Vagina (tissue), 2 donors: ENCODE data around the gene KRTAP20-4. TPM values are rescaled to one million over a fixed set of nuclear protein-coding genes. Genes with fewer than 3 reads are reported as not detected.

Experiments used
- DNase-seq, 2 donors: peaks; one replicate each; pipeline ENCODE4 v3.0.0-alpha.2; 2017; ENCODE audit errors: extremely low spot score in 2 of 2
- H3K27ac ChIP-seq: fragments of 200-600 bp; sonication (generic); one replicate; pipeline ENCODE4 v1.5.1; 2019
- H3K27me3 ChIP-seq: fragments of 200-600 bp; sonication (generic); one replicate; pipeline ENCODE4 v1.5.1; 2019
- H3K36me3 ChIP-seq, 2 donors: fragments of 200-600 bp; sonication (generic); one replicate each; pipeline ENCODE4 v1.5.1; 2017 to 2019
- H3K4me1 ChIP-seq: fragments of 200-600 bp; sonication (generic); one replicate; pipeline ENCODE4 v1.5.1; 2019
- H3K4me3 ChIP-seq, 2 donors: fragments of 200-600 bp; sonication (generic); 1 replicate in 1 of 2; 2 replicates in 1 of 2; pipeline ENCODE4 v1.5.1; 2016 to 2019
- H3K9me3 ChIP-seq: fragments of 200-600 bp; sonication (generic); one replicate; pipeline ENCODE4 v1.5.1; 2019
- CTCF ChIP-seq, 3 experiments: fragments of 450-650 bp in 2 of 3; fragments of 200-600 bp in 1 of 3; sonication (generic) in 1 of 3; IDR thresholded peaks; one replicate each; pipeline ENCODE4 v1.5.1; 2017 to 2019; ENCODE audit warnings: antibody characterized with exemption in 3 of 3, mild to moderate bottlenecking in 2 of 3, moderate library complexity in 2 of 3
- POLR2A ChIP-seq, 2 donors: fragments of 450-650 bp; IDR thresholded peaks; one replicate each; pipeline ENCODE4 v1.6.1; 2017; ENCODE audit warnings: antibody characterized with exemption in 2 of 2, mild to moderate bottlenecking in 2 of 2, moderate library complexity in 2 of 2
- POLR2AphosphoS5 ChIP-seq, 2 donors: sonication (generic); formaldehyde crosslinking; IDR thresholded peaks; one replicate each; pipeline ENCODE4 v1.9.0; 2017; ENCODE audit warnings: antibody characterized with exemption in 2 of 2, mild to moderate bottlenecking in 2 of 2, low read depth in 1 of 2; ENCODE audit not compliant: insufficient read depth in 1 of 2
- intact Hi-C: fragments of 100-400 bp; cut with DNase I; formaldehyde crosslinking; loops from one replicate; pipeline ENCODE4 v1.15.1; 2023
- total RNA-seq: library from RNA; depleted of rRNA; stranded (reverse); fragments of >200 nt; gene quantifications from one replicate; pipeline ENCODE4 v1.2.3, GENCODE V29; 2016

Gene KRTAP20-4
- total RNA-seq, 1 donor from 2014 or later, result not detected

- Histone ChIP-seq H3K36me3 (no peaks in the 10 kb centered on the region), H3K27ac (no peak overlapping the region), H3K9me3 (no peaks in the 10 kb centered on the region), H3K4me1 (no peaks in the 10 kb centered on the region), H3K4me3 (no peak overlapping the region), H3K27me3 (no peaks in the 10 kb centered on the region)
- TF ChIP-seq POLR2A (IDR thresholded peaks at IDR 0.05), result no peak
- no peak for TF ChIP-seq CTCF (IDR thresholded peaks at IDR 0.05)
- TF ChIP-seq POLR2AphosphoS5 (IDR thresholded peaks at IDR 0.05; ENCODE audit: insufficient read depth in 1 of 2, low read depth in 1 of 2), result no peak
- no peak for DNase-seq
- intact Hi-C loops, result no loop called here
These were observed 347 bp upstream of the KRTAP20-4 start for GRCh38 chr21:30620080-30620479.

DNA sequence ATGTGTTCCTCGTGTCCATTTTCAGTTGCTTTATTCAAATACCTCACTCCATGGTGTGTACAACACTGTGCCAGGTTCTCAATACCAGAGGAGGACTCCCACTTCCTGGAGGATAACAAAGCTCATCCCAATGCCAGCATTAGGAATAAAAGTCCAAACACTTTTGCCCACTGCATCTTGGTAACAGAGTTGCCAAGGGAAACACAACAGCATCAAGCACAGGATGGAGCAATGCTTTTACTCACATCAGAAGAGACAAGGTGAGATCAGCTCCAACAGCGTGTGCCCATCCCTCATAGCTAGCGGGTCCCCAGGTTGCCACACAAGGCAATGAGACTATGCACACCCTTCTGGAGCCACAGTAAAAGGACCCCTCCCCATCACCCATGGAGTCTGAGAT lies 2.9 kb downstream of the KRTAP20-4 start:
- TF ChIP-seq POLR2A (IDR thresholded peaks at IDR 0.05), result no peak
- TF ChIP-seq CTCF (IDR thresholded peaks at IDR 0.05), result no peak
- no peaks in the 10 kb centered on the region for H3K27me3 ChIP-seq
- no peaks in the 10 kb centered on the region for H3K4me1 ChIP-seq
- intact Hi-C loops, result no loop called here
- no peaks in the 10 kb centered on the region for H3K36me3 ChIP-seq
- H3K9me3 ChIP-seq, result no peaks in the 10 kb centered on the region
- no peak for DNase-seq
- no peak overlapping the region for H3K27ac ChIP-seq
- no peak overlapping the region for H3K4me3 ChIP-seq

DNA sequence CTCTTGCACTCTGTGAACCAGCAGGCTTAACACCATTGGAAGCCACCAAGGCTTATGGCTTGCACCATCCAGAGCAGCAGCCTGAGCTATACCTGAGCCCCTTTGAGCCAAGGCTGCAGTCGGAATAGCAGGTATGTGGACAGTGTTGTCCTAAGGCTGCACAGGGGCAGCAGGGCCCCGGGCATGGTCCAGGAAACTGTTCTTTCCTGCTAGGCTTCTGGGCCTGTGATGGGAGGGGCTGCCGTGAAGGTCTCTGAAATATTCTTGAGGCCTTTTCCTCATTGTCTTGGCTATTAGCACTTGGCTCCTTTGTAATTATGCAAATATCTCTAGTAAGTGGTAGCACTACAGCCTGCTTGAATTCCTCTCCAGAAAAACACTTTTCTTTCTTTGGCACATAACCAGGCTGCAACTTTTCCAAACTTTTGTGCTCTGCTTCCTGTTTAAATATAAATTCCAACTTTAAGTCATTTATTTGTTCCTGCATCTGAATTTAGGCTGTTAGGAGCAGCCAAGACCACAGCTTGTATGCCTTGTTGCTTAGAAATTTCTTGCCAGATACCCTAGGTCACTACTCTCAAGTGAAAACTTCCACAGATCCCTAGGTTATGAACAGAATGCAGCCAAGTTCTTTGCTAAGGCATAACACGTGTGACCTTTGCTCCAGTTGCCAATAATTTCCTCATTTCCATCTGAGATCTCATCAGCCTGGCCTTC lies 5.2 kb downstream of the KRTAP20-4 start:
- Histone ChIP-seq H3K4me1 (no peaks in the 10 kb centered on the region), H3K9me3 (no peaks in the 10 kb centered on the region), H3K27ac (no peak overlapping the region), H3K4me3 (no peak overlapping the region), H3K27me3 (no peaks in the 10 kb centered on the region), H3K36me3 (no peaks in the 10 kb centered on the region)
- intact Hi-C loops, result no loop called here
- no peak for DNase-seq
- TF ChIP-seq POLR2A (IDR thresholded peaks at IDR 0.05), result no peak
- TF ChIP-seq POLR2AphosphoS5 (IDR thresholded peaks at IDR 0.05; ENCODE audit: insufficient read depth in 1 of 2, low read depth in 1 of 2), result no peak
- no peak for TF ChIP-seq CTCF (IDR thresholded peaks at IDR 0.05)

DNA sequence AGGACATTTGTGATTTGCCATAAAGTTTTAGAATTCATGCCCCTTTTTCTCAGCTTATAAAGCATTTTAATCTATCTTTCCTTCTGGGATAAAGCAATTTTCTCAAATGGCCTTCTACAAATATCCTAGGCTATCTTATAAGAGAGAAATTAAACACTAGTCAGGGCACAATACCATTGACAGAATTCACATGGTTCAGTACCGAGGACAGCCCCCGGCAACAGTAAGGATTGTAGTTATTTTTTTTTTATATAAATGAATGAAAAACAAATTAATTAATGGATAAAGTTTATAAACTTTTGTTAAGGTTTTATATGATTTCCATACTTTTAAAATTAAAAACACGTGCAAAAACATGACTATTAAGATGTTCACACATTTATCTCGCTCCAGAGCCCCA lies 7.7 kb downstream of the KRTAP20-4 start:
- Histone ChIP-seq H3K4me3 (no peak overlapping the region), H3K36me3 (no peaks in the 10 kb centered on the region), H3K9me3 (no peaks in the 10 kb centered on the region), H3K4me1 (no peaks in the 10 kb centered on the region), H3K27me3 (no peaks in the 10 kb centered on the region), H3K27ac (no peak overlapping the region)
- TF ChIP-seq CTCF (IDR thresholded peaks at IDR 0.05), result no peak
- TF ChIP-seq POLR2A (IDR thresholded peaks at IDR 0.05), result no peak
- intact Hi-C loops, result no loop called here
- no peak for DNase-seq

GRCh38 chr21:30629200-30629599 lies 8.8 kb downstream of the KRTAP20-4 start:
- TF ChIP-seq POLR2AphosphoS5 (IDR thresholded peaks at IDR 0.05; ENCODE audit: insufficient read depth in 1 of 2, low read depth in 1 of 2) (no peak), POLR2A (IDR thresholded peaks at IDR 0.05) (no peak), CTCF (IDR thresholded peaks at IDR 0.05) (no peak)
- Histone ChIP-seq H3K27me3 (no peaks in the 10 kb centered on the region), H3K27ac (no peak overlapping the region), H3K9me3 (no peaks in the 10 kb centered on the region), H3K4me1 (no peaks in the 10 kb centered on the region), H3K36me3 (no peaks in the 10 kb centered on the region), H3K4me3 (no peak overlapping the region)
- intact Hi-C loops, result no loop called here
- no peak for DNase-seq
